ENCODE measurements around the gene RSPH4A.

RSPH4A gene

DNA sequence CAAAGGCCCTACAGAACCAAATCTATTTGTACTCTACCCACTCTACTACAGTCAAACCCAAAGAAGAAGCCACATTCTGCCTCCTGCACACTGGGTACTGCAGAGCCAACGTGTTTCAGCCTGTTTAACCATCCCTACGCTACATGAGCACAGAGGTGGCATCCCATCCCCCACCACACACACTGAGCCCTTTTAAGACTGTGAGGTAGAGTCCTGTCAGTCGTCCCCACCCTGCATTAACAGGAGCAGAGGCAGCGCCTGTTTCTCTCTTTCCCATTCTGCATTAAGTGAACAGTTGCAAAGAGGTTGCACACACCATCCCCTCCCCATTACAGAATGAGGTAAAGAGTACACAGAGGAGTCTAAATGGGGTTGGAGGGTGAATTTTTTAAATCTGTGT lies 5.2 kb upstream of the RSPH4A start:
- Histone ChIP-seq H3K27me3 (replicated peaks; ENCODE audit: control insufficient read depth, insufficient read depth, low read length) (no peaks in the 10 kb centered on the region), H3K4me3 (replicated peaks; ENCODE audit: low read depth, low read length) (no peak overlapping the region), H3K36me3 (ENCODE audit: control insufficient read depth, insufficient read depth, low read length) (no peaks in the 10 kb centered on the region)
- DNase-seq (ENCODE audit: extremely low read depth, insufficient read length) = no peak
- TF ChIP-seq, protein P1, sequence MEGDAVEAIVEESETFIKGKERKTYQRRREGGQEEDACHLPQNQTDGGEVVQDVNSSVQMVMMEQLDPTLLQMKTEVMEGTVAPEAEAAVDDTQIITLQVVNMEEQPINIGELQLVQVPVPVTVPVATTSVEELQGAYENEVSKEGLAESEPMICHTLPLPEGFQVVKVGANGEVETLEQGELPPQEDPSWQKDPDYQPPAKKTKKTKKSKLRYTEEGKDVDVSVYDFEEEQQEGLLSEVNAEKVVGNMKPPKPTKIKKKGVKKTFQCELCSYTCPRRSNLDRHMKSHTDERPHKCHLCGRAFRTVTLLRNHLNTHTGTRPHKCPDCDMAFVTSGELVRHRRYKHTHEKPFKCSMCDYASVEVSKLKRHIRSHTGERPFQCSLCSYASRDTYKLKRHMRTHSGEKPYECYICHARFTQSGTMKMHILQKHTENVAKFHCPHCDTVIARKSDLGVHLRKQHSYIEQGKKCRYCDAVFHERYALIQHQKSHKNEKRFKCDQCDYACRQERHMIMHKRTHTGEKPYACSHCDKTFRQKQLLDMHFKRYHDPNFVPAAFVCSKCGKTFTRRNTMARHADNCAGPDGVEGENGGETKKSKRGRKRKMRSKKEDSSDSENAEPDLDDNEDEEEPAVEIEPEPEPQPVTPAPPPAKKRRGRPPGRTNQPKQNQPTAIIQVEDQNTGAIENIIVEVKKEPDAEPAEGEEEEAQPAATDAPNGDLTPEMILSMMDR (IDR thresholded peaks at IDR 0.05; ENCODE audit: insufficient read depth, low read length, poor library complexity, severe bottlenecking) = no peak

DNA sequence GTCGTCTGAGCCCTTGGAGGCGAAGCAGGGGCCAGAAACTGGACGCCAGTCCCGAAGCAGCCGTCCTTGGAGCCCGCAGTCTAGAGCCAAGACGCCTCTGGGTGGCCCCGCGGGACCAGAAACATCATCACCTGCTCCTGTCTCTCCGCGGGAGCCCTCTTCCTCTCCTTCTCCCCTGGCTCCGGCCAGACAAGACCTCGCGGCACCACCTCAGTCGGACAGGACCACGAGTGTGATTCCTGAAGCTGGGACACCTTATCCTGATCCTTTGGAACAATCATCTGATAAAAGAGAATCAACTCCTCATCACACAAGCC lies 416 bp downstream of the RSPH4A start:
- no peaks in the 10 kb centered on the region for H3K27me3 ChIP-seq (replicated peaks; ENCODE audit: control insufficient read depth, insufficient read depth, low read length)
- peak overlapping the region; percentile 66 for H3K4me3 ChIP-seq (replicated peaks; ENCODE audit: low read depth, low read length)
- DNase-seq (ENCODE audit: extremely low read depth, insufficient read length) = peak; percentile 8
- TF ChIP-seq, protein P1 (IDR thresholded peaks at IDR 0.05; ENCODE audit: insufficient read depth, low read length, poor library complexity, severe bottlenecking) = peak; percentile 10
- H3K36me3 ChIP-seq (ENCODE audit: control insufficient read depth, insufficient read depth, low read length) = no peaks in the 10 kb centered on the region

DNA sequence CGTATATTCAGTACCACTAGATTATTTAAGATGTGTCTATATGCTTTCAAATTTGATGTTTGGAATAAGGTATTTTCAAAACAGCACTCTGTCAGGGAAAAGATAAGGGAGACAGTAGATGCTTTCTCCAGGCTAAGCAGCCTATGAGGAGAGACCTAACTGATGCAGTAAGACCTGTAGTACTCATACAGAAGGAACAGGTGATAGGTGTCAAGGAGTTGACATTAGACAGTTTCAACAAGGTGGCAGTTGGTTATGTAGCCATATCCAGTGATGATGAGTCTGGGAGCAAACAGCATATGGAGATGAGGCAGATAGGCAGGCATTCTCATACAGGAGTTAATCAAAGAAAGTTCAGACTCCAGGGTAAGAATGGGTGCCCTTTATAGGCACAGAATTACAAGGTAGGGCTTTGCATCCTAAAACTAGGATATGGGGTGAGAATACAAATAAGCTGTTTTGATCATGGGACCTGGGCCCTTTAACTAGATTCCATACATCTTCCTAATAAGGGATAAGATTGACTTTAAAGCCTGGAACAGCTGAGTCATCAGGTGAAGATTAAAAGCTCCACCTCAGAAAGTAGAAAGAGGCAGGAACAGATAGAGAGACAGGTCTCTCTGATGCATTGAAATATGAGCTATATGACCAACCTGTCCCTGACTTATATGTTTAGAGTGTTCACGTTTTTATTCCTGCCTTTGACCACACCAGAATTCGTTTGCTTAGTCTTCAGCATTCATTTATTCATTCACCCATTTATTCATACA lies 7.9 kb downstream of the RSPH4A start:
- TF ChIP-seq, protein P1 (IDR thresholded peaks at IDR 0.05; ENCODE audit: insufficient read depth, low read length, poor library complexity, severe bottlenecking) = no peak

DNA sequence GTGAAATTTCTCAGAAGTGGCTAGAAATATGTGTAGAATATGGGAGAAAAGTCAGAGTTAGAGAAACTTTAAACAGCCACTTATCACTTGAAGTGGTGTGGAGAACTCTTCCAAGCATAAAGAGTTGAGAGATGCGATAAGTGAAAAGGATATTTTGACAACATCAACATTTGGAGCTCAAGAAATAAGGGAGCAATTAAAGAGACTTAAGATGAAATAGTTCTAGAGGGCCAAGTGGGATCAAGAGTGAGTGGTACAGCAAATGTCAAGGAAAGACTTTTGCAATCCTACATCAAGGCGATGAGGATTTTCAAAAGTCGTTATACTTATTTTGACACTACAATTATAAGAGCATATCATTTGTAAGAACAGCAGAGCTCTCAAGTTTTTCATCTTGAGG lies 9.6 kb downstream of the RSPH4A start:
- Histone ChIP-seq H3K27me3 (replicated peaks; ENCODE audit: control insufficient read depth, insufficient read depth, low read length) (no peaks in the 10 kb centered on the region), H3K4me3 (replicated peaks; ENCODE audit: low read depth, low read length) (no peak overlapping the region), H3K36me3 (ENCODE audit: control insufficient read depth, insufficient read depth, low read length) (no peaks in the 10 kb centered on the region)
- TF ChIP-seq, protein P1 (IDR thresholded peaks at IDR 0.05; ENCODE audit: insufficient read depth, low read length, poor library complexity, severe bottlenecking) = no peak
- DNase-seq (ENCODE audit: extremely low read depth, insufficient read length) = no peak

More for the DNA sequence above, 7.9 kb downstream of the RSPH4A start:
- no peaks in the 10 kb centered on the region for H3K27me3 ChIP-seq (replicated peaks; ENCODE audit: control insufficient read depth, insufficient read depth, low read length)
- DNase-seq (ENCODE audit: extremely low read depth, insufficient read length) = no peak
- no peaks in the 10 kb centered on the region for H3K36me3 ChIP-seq (ENCODE audit: control insufficient read depth, insufficient read depth, low read length)
- no peak overlapping the region for H3K4me3 ChIP-seq (replicated peaks; ENCODE audit: low read depth, low read length)

DNA sequence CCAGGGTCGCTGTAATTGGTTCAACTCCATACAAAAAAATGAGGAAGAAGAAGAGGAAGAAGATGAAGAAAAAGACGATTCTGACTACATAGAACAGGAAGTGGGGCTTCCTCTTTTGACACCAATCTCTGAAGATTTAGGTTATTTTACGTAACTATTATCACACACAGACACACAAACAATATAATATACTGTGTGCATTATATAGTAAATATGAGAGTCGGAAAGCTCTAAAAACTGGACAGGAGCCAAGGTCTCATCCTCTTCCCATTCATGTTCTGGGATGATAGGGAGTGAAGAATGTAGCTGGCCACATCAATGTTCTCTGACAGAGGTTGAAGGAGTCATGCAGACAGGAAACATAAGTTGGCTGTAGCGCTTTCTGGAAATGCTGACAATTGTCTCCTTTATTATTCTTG lies 13.3 kb downstream of the RSPH4A start:
- Histone ChIP-seq H3K36me3 (ENCODE audit: control insufficient read depth, insufficient read depth, low read length) (no peaks in the 10 kb centered on the region; the same call in none of the 2 replicates), H3K27me3 (replicated peaks; ENCODE audit: control insufficient read depth, insufficient read depth, low read length) (no peaks in the 10 kb centered on the region), H3K4me3 (replicated peaks; ENCODE audit: low read depth, low read length) (no peak overlapping the region)
- TF ChIP-seq, protein P1 (IDR thresholded peaks at IDR 0.05; ENCODE audit: insufficient read depth, low read length, poor library complexity, severe bottlenecking) = no peak
- no peak for DNase-seq (ENCODE audit: extremely low read depth, insufficient read length)
